ENCODE results near the gene CEACAM4.
A peak's percentile ranks its signal among the peaks of the same experiment; 100 is the strongest.
"Not testable (repeated sequence)": the region's sequence is repeated elsewhere in the genome, so short reads cannot be mapped to it uniquely, and the experiment has no call there.

Gene CEACAM4

DNA sequence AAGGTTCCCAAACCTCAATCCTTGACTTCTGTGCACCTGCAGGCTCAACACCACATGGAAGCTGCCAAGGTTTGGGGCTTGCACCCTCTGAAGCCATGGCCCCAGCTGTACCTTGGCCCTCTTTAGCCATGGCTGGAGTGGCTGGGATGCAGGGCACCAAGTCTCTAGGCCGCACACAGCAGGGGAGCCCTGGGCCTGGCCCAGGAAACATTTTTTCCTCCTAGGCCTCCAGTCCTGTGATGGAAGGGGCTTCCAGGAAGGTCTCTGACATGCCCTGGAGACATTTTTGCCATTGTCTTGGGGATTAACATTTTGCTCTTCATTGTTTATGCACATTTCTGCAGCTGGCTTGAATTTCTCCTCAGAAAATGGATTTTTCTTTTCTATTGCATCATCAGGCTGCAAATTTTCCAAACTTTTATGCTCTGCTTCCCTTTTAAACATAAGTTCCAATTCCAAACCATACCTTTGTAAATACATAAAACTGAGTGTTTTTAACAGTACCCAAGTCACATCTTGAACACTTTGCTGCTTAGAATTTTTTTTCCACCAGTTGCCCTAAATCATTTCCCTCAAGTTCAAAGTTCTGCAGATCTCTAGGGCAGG, 44.2 kb downstream of the CEACAM4 start:
- DNase-seq = not testable (repeated sequence)

DNA sequence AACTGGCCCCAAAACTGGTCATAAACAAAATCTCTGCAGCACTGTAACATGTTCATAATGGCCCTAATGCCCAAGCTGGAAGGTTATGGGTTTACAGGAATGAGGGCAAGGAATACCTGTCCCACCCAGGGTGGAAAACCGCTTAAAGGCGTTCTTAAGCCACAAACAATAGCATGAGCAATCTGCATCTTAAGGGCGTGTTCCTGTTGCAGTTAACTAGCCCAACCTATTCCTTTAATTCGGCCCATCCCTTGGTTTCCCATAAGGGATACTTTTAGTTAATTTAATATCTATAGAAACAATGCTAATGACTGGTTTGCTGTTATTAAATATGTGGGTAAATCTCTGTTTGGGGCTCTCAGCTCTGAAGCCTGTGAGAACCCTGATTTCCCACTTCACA, 45.8 kb downstream of the CEACAM4 start:
- DNase-seq = not testable (repeated sequence)

DNA sequence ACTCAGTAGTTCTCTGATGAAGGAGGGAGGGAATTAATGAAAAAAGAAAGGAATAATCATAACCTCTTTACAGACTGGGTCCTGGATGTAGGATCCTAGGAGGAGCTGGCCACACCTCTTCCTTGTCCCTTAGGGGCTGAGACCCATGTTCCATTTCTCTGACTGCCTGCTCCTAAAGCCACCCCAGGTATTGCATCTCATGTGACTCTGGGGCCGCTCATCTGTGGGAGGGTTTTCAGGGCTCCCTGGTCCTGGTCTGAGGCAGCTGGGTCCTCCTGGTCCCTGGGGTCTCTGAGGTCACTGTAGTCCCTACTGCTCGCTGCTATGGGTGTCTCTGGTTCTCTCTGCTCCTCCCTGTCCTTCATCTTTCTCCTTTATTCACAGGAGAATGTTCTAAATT, 48.0 kb downstream of the CEACAM4 start:
- DNase-seq = no peak

DNA sequence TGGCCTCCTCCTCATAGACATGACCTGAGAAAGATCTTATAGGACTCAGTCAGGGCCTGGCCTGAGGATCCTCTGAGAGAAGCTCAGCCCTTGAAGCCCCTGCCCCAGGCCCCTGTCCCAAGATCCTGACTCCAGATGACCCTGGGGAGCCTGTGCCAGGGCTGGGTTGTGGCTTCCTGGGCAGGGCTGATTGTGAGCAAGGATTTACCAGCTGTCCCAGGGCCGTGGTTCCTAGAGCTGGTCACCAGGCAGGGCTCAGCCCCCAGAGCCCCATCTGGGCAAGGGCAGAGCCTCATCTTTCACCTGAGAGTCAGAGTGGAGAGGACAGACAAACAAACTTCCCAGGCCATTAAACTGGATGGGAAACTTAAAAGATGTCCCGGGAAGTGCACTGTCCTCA, 49.0 kb downstream of the CEACAM4 start:
- DNase-seq = no peak

DNA sequence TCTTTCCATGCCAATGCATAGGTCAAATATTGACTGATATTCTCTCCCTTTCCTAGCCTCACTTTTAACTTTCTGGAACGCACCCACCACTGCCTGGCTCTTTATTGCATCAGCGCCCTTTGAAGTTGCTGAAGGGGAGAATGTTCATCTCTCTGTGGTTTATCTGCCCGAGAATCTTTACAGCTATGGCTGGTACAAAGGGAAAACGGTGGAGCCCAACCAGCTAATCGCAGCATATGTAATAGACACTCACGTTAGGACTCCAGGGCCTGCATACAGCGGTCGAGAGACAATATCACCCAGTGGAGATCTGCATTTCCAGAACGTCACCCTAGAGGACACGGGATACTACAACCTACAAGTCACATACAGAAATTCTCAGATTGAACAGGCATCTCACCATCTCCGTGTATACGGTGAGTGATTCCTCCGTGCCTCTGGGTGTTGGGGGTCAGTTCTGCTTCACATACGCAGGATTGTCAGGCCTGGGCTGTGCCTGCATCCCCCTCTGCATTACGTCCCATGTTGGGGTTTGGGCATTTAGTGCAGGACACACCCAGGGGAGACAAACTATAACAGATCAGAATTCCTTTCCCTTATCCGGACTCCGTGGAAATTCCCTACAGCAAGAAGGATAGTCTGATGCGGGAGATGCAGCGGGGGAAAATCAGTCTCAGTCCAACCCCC, 49.6 kb downstream of the CEACAM4 start:
- no peak for DNase-seq

DNA sequence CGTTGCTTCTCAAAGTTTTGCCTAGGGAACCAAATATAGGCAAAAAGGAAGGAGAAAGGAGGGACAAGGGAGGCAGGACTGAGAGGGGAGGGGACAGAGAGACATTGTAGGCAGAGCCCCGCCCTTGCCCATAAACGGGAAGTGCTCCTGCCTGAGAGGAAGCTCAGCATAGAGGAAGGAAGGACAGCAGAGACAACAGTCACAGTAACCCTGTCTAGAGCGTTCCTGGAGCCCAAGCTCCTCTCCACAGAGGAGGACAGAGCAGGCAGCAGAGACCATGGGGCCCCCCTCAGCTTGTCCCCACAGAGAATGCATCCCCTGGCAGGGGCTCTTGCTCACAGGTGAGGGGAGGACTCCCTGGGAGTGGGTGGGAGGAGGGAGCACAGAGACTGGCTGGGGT, 50.9 kb downstream of the CEACAM4 start, which contains the start of gene CEACAM21:
Gene CEACAM21, plus strand, starts transcription at position 169 of the 400 bp plus-strand sequence. Its CDS starts 109 bp downstream, at position 278.
- DNase-seq = peak in 4 of 14 donors; percentile 15 to 50 (median 35)

DNA sequence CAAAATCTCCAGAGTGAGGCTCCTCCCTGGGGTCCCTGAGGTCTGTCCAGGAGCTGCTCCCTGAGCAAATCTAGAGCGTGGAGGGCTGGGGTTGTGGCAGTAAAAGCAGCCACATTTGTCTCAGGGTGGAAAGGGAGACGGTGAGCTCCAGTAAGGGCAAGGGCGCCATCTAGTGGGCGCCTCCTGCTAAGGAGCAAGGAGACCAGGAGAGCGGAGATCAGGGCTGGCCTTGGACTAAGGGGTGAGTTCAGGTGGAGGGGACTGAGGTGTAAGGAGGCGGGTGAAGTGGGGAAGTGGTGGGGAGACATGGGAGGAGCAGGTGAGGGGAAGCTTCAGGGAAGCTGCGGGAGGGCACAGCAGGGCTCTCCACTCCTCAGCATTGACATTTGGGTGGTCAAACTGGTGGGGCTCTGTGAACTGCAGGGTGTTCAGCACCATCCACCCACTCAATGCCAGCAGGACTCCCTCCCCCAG, 56.2 kb downstream of the CEACAM4 start:
- DNase-seq = peak in 7 of 14 donors; percentile 9 to 46 (median 19)

DNA sequence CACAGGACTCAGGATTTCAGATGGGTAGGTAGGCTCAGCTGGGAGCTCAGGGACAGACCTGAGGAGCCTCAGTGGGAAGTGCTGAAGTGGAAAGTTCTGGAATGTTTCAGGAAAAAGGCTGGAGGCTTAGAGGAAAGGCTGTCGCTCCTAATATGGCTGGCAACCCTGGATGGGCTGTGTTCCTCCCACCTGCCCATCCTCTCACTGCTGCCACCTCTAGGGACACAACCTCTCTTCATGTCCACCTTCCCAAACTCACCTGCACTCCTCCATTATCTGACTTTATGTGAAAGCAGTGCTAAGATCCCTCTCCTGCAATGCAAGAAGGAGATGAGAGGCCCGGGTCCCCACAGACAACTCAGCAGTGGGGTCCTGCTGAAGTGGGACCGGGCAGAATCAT, 56.7 kb downstream of the CEACAM4 start:
- DNase-seq = no peak

DNA sequence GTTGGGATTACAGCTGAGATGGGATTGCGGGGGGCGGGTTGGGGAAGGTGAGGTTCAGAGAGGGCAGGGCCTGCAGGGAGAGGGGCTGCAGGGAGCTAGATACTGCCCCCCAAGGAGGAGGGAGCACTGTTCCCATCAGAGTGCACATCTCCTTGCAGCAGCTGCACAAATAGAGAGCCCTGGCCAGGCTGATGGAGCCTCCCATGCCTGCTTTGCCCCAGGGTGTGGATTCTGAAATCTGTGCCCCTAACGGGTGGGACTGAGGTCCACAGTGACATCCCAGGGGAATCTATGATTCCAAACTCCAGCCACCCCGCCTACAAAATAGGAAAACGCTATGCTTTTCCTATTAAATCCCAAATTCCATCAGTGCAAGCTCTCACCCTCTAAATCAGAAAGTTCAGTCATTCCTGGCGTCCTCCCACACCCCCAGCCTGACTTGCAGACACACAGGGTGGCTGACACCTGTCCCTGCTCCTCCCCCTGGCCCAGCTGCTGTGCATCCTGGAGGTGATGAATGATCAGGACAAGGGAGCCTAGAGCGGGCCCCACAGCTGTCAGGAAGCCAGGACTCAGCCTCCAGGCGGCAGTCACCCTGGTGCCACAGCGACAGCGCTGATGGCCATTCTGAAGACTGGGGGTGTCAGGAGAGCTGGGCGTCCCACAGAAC, 57.3 kb downstream of the CEACAM4 start:
- DNase-seq = no peak

Data from C1 segment of cervical spinal cord (tissue), 14 donors.